CD4-positive, alpha-beta T cell (primary cell): ENCODE data around the gene CCDC194. TPM values are rescaled to one million over a fixed set of nuclear protein-coding genes. Genes with fewer than 3 reads are reported as not detected.
A peak's percentile ranks its signal among the peaks of the same experiment; 100 is the strongest.

Source experiments
- ATAC-seq: fragments of 200-7000 bp; cut with Tn5 transposase; one replicate; pipeline ENCODE4 v1.10.0; 2022; ENCODE audit warnings: mild to moderate bottlenecking; ENCODE audit not compliant: poor library complexity
- CTCF ChIA-PET: fragments of 350-600 bp; sonication (Branson Sonifier 250); formaldehyde crosslinking; loops from one replicate; lab custom pipeline; 2021; ENCODE audit warnings: antibody characterized with exemption, inconsistent platforms; lab: Charles Lee
- POLR2A ChIA-PET: fragments of 350-600 bp; sonication (Branson Sonifier 250); formaldehyde crosslinking; loops from one replicate; lab custom pipeline; 2021; ENCODE audit warnings: antibody characterized with exemption, inconsistent platforms; lab: Charles Lee
- DNase-seq, 14 experiments: peaks; one replicate each; pipeline ENCODE4 v3.0.0-alpha.2; 2013 to 2020; ENCODE audit warnings: mixed read lengths in 2 of 14
- H3K27ac ChIP-seq, 2 donors: one replicate each; pipeline versions ENCODE4 v1.5.1 to v1.7.0; 2013; ENCODE audit warnings: low read length in 2 of 2, low read depth in 1 of 2, mild to moderate bottlenecking in 1 of 2
- H3K27me3 ChIP-seq, 2 experiments: 1 replicate in 1 of 2; 2 replicates in 1 of 2; pipeline versions ENCODE4 v1.6.1 to v1.7.0; 2013; ENCODE audit warnings: low read length in 2 of 2, control low read depth in 1 of 2, mild to moderate bottlenecking in 1 of 2, moderate library complexity in 1 of 2; ENCODE audit not compliant: insufficient read depth in 2 of 2, control insufficient read depth in 1 of 2
- H3K36me3 ChIP-seq: one replicate; pipeline ENCODE4 v1.6.1; 2013; ENCODE audit warnings: low read length, control low read depth; ENCODE audit not compliant: insufficient read depth
- H3K4me1 ChIP-seq: one replicate; pipeline ENCODE4 v1.6.1; 2013; ENCODE audit warnings: low read length, control low read depth; ENCODE audit not compliant: insufficient read depth
- H3K4me3 ChIP-seq: one replicate; pipeline ENCODE4 v1.5.1; 2013; ENCODE audit warnings: mild to moderate bottlenecking, low read length, moderate library complexity
- H3K9me3 ChIP-seq, 2 experiments: 1 replicate in 1 of 2; 2 replicates in 1 of 2; pipeline versions ENCODE4 v1.6.1 to v1.7.0; 2013; ENCODE audit warnings: low read length in 2 of 2, mild to moderate bottlenecking in 2 of 2, control low read depth in 1 of 2, moderate library complexity in 1 of 2; ENCODE audit not compliant: control insufficient read depth in 1 of 2, insufficient read depth in 1 of 2
- H3K27ac Mint-ChIP-seq: one replicate; pipeline ENCODE4 v1.8.0; 2020; ENCODE audit warnings: mixed read lengths
- H3K27me3 Mint-ChIP-seq: one replicate; pipeline ENCODE4 v1.8.0; 2021; ENCODE audit warnings: mixed read lengths
- H3K36me3 Mint-ChIP-seq: one replicate; pipeline ENCODE4 v1.8.0; 2021; ENCODE audit warnings: low read depth, mixed read lengths
- H3K4me1 Mint-ChIP-seq: one replicate; pipeline ENCODE4 v1.8.0; 2021; ENCODE audit warnings: low read depth, mixed read lengths
- H3K4me3 Mint-ChIP-seq: one replicate; pipeline ENCODE4 v1.8.0; 2020; ENCODE audit warnings: mild to moderate bottlenecking, mixed read lengths
- H3K9me3 Mint-ChIP-seq: one replicate; pipeline ENCODE4 v1.8.0; 2020; ENCODE audit warnings: mixed read lengths
- intact Hi-C, 2 experiments: fragments of 100-400 bp; cut with DNase I in 1 of 2; cut with micrococcal nuclease in 1 of 2; formaldehyde crosslinking; loops; one replicate each; pipeline versions ENCODE4 v1.15.1 to v1.9.0; 2023 to 2025; cut with DNase I, micrococcal nuclease
- total RNA-seq, 174 experiments: library from RNA in 2 of 174; stranded (reverse) in 2 of 174; gene quantifications; one replicate each; pipeline ENCODE4 v1.2.3 and lab custom pipeline; 2021 to 2026
- TF ChIP-seq, protein P1 (sequence below): fragments of 200-600 bp; IDR thresholded peaks from one replicate; pipeline ENCODE4 v1.8.0; 2022; ENCODE audit warnings: antibody characterized with exemption, mild to moderate bottlenecking

The CCDC194 gene
- total RNA-seq, 2 experiments from 2014 or later, result not detected

DNA sequence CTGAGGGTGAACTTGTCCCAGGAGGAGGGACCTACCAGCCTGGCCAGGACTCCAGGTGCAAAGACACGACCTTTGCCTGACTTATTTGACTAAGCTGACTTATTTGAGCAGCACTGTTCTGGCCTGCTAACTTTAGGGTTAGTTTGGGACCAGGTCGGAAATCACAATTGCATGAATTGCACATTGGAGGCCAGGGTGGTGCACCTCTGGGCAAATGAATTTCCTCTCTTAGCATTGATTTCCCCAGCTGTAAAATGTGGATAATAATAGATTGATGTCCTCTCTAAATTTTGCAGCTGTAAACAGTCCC is 12.8 kb upstream of the CCDC194 start:
- H3K9me3 ChIP-seq, result no peaks in the 10 kb centered on the region
- intact Hi-C loops, result no loop called here
- peaks cover 63% of the 10 kb centered on the region for H3K4me1 ChIP-seq
- DNase-seq (no peak), ATAC-seq (no peak)
- H3K9me3 Mint-ChIP-seq, result no peaks in the 10 kb centered on the region
- TF ChIP-seq, protein P1, sequence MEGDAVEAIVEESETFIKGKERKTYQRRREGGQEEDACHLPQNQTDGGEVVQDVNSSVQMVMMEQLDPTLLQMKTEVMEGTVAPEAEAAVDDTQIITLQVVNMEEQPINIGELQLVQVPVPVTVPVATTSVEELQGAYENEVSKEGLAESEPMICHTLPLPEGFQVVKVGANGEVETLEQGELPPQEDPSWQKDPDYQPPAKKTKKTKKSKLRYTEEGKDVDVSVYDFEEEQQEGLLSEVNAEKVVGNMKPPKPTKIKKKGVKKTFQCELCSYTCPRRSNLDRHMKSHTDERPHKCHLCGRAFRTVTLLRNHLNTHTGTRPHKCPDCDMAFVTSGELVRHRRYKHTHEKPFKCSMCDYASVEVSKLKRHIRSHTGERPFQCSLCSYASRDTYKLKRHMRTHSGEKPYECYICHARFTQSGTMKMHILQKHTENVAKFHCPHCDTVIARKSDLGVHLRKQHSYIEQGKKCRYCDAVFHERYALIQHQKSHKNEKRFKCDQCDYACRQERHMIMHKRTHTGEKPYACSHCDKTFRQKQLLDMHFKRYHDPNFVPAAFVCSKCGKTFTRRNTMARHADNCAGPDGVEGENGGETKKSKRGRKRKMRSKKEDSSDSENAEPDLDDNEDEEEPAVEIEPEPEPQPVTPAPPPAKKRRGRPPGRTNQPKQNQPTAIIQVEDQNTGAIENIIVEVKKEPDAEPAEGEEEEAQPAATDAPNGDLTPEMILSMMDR, result no peak
- peaks cover 5% of the 10 kb centered on the region for H3K36me3 Mint-ChIP-seq
- H3K4me3 ChIP-seq, result peak overlapping the region; percentile 72
- ChIA-PET POLR2A (interaction anchor here (1.6 to 3.0 kb wide), 2 partner anchors 9 to 13 kb away, joined by 4 to 26 read pairs; partner anchors contain the start of gene MVB12A), CTCF (interaction anchor here (0.7 to 2.5 kb wide), 4 partner anchors 12 to 114 kb away, joined by 3 to 7 read pairs (median 4); no protein-coding TSS in a partner anchor)
- H3K4me3 Mint-ChIP-seq, result peak overlapping the region; percentile 95
- H3K27me3 Mint-ChIP-seq, result no peaks in the 10 kb centered on the region
- H3K4me1 Mint-ChIP-seq, result peaks cover 41% of the 10 kb centered on the region
- peaks cover 17% of the 10 kb centered on the region for H3K36me3 ChIP-seq
- peak overlapping the region; percentile 71 to 78 for H3K27ac ChIP-seq
- H3K27ac Mint-ChIP-seq, result peak overlapping the region; percentile 86
- no peaks in the 10 kb centered on the region for H3K27me3 ChIP-seq

DNA sequence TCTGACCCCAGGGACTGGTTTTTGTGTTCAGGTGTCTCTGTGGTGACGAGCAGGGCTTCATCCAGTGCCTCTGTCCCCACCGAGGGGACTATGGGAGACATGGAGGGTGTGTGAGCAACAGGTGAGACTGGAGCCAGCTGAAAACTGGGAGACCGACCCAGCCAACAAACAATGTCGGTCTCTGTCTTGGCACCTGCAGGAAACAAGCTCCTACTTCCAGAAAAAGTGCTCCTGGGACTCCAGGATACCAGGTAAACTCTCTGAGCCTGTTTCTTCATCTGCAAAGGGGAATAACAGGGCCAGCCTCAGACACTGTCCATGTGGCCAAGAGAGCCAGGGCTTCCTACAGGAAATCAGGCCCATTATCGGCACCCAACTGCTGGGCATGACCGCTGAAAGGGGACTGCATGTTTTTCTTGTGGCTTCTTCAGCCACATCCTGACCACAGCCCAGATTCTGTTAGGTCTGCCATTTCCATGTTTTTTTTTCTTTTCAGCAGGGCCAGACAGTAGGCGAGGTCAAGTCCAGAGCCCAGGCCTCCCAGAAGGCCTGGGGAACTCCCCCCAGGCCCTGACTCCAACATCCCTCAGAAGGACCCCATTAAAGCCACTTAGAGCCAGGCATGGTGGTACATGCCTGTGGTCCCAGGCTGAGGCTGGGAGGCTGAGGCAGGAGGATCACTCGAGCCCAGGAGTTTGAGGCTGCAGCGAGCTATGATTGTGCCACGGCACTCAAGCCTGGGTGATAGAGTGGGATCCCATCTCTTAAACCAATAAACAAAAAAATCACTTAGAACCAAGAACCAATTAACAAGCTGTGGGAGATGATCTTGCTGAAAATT is 12.3 kb upstream of the CCDC194 start:
- Mint-ChIP-seq H3K27ac (peak overlapping the region; percentile 86), H3K36me3 (peaks cover 6% of the 10 kb centered on the region), H3K4me3 (peak overlapping the region; percentile 95), H3K27me3 (no peaks in the 10 kb centered on the region), H3K4me1 (peaks cover 41% of the 10 kb centered on the region), H3K9me3 (no peaks in the 10 kb centered on the region)
- POLR2A ChIA-PET, result interaction anchor here (1.0 to 3.0 kb wide), 5 partner anchors 10 to 97 kb away, joined by 3 to 26 read pairs (median 4); partner anchors contain the start of genes DDA1 and MVB12A
- peaks cover 16% of the 10 kb centered on the region for H3K36me3 ChIP-seq
- no peaks in the 10 kb centered on the region for H3K9me3 ChIP-seq
- peak overlapping the region; percentile 71 to 78 for H3K27ac ChIP-seq
- ATAC-seq, result no peak
- TF ChIP-seq, protein P1, result no peak
- peak in 2 of 14 experiments; percentile 29 to 55 for DNase-seq
- no peaks in the 10 kb centered on the region for H3K27me3 ChIP-seq
- H3K4me3 ChIP-seq, result peak overlapping the region; percentile 72
- H3K4me1 ChIP-seq, result peaks cover 63% of the 10 kb centered on the region
- CTCF ChIA-PET, result interaction anchor here (1.0 to 2.5 kb wide), 6 partner anchors 11 to 101 kb away, joined by 3 to 8 read pairs (median 4); partner anchors contain the start of genes MVB12A and TMEM221
- intact Hi-C loops, result no loop called here

DNA sequence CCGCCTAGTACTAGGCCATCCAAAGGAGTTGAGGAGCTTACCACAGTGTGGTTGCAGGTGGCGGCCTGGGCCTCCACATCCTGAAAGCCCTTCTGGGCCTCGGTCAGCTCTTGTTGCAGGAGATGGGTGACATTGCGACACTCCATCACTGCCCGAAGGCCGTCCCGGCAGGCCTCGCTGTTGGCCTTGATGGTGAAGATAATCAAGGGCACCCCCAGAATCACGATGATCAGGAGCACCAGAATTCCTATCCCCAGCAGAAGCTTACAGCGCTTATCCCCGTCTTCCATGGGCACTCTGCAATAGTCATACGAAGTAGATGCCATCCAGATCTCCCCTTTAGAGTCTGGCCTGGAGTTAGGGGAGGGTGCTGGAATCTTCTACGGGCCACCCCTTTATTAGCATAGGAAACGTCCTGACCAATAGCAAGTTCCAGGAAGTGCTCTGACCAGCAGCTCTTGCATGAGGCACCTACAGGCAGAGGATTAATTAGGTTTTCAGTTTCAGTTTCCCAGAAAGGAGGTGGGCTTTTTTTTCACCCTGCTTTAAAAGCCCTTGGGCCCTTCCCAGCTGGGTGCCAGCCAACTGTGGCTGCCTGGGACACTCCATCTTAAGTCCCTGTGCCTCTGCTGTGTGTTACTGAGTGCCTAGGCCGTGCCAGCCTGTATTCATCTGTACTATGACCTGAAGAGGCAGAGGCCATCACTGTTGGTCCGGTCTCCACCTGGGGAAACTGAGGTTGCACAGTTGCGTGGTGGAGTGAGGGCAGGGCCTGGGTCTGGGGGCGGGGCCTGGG is 11.5 kb upstream of the CCDC194 start, which contains the start of gene BST2:
Gene BST2, minus strand, starts transcription at position 381 of the 796 bp plus-strand sequence. Its CDS starts 55 bp downstream, at position 326.
- peak within 1 kb of the TSS; percentile 71 to 78 for H3K27ac ChIP-seq
- Mint-ChIP-seq H3K36me3 (peaks cover 5% of the 10 kb centered on the region), H3K27ac (peak within 1 kb of the TSS; percentile 86), H3K4me1 (peaks cover 41% of the 10 kb centered on the region), H3K27me3 (no peaks in the 10 kb centered on the region), H3K4me3 (peak within 1 kb of the TSS; percentile 95), H3K9me3 (no peaks in the 10 kb centered on the region)
- H3K4me3 ChIP-seq, result peak within 1 kb of the TSS; percentile 72
- ATAC-seq (peak; percentile 79), DNase-seq (peak in 11 of 14 experiments; percentile 17 to 90 (median 53))
- peaks cover 63% of the 10 kb centered on the region for H3K4me1 ChIP-seq
- ChIA-PET POLR2A (interaction anchor here (1.0 to 3.0 kb wide), 8 partner anchors 10 to 96 kb away, joined by 3 to 26 read pairs (median 4); partner anchors contain the start of genes CCDC194, DDA1 and MVB12A), CTCF (interaction anchor here (1.2 to 2.5 kb wide), 5 partner anchors 14 to 100 kb away, joined by 4 to 8 read pairs (median 4); partner anchors contain the start of genes MVB12A and TMEM221)
- TF ChIP-seq, protein P1, result no peak
- H3K27me3 ChIP-seq, result no peaks in the 10 kb centered on the region
- intact Hi-C loops, result no loop called here
- H3K36me3 ChIP-seq, result peaks cover 16% of the 10 kb centered on the region
- H3K9me3 ChIP-seq, result no peaks in the 10 kb centered on the region
